HG02798 (cell line): ENCODE measurements around the gene CAV3.

Experiments used
- ATAC-seq: cut with Tn5 transposase; IDR thresholded peaks from one replicate; pipeline ENCODE4 v1.9.1; 2021; ENCODE audit warnings: mild to moderate bottlenecking; ENCODE audit not compliant: unreplicated experiment, poor library complexity

The CAV3 gene

DNA sequence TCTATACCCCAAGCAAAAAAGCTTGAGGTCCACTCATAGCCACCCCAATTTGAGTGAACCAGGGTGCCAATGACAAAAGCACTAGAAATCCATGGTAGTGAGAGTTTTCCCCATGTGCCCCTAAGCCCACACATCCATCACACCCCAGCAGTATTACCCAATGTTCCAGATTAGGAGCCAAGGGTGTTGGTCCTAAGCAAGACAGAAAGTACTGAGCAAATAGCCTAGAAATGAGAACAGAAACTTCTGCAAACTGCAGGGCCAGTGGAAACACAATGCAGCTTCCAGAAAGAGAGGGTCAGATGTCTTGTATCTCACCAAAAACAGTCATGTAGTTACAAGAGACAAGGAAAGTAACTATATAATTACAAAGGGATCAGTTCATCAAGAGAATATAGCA, 46.7 kb downstream of the CAV3 start:
- ATAC-seq, result no peak

DNA sequence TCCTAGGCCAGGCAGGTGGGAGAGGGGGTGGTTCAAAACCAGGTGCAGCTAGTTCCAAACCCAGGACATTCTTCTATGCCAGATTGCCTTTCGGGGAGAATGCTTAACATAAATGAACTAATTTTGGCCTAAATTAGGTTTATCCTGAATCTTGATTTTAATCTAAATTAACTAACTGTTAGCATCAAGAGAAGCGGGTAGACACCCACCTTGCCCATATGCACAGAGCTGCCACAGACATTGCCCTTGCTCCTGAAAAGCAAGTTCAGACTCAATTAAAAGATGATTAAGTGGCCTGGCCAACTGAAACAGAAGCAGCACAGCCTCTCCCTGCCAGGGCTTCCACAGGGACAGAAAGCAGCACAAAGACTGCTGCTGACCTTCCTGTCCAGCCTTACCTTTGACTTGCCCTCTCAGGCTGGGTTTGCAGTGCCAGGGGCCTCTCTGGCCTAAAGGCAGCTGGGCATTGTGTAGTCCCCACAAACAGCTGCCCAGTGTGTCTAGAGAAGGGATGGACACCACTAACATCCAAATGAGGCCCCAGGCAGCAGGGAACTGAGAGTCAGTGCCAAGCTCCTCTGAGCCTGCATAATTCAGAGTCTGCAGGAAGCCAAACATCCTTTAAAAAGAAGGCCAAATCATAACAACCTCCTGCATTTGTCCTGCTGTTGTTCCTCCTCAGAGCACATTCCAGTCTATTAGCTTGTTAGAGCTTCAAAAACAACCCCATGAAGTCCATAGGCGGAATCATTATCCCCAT, 51.3 kb downstream of the CAV3 start:
- no peak for ATAC-seq

DNA sequence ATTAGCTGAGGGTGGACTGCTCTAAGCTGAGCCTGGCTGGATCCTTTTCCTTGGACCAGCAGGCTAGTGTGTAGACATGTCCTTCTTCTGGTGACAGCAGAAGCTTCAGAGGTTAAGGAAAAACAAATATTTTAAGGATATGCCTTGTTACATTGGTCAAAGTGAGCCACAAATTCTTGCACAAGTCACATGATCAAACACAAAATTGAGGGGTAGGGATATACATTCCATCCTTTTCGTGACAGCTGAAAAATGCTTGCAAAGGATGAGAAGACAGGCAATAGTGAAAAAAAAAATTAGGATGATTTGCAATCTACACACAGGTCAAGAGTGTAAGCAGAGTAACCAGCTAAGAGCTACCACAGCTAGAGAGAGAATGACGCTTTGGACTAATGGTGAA, 56.9 kb downstream of the CAV3 start:
- no peak for ATAC-seq

DNA sequence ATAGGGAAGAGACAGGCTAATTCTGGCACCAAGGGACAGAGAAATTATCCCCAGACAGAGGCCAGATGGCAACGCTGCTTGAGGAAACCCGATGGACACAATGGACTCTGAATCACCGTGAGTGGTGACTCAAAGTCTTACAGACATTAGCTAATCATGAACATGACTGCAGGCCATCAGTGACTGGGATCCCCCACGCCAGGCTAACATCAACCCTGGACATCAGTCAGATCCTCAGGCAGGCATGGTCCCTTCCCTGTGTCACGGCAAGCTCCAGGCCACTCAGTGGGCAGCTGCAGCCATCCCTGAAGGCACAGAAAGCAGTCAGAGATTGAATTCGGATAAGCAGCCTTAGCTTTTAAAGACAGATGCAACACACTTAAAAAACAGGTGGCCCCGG, 59.6 kb downstream of the CAV3 start:
- no peak for ATAC-seq

GRCh38 chr3:8794247-8794646, 60.6 kb downstream of the CAV3 start:
- ATAC-seq, result no peak
